ENCODE measurements around the gene CRADD.

- TF ChIP-seq POLR2A (IDR thresholded peaks at IDR 0.05), result no peak
- TF ChIP-seq, protein P1, sequence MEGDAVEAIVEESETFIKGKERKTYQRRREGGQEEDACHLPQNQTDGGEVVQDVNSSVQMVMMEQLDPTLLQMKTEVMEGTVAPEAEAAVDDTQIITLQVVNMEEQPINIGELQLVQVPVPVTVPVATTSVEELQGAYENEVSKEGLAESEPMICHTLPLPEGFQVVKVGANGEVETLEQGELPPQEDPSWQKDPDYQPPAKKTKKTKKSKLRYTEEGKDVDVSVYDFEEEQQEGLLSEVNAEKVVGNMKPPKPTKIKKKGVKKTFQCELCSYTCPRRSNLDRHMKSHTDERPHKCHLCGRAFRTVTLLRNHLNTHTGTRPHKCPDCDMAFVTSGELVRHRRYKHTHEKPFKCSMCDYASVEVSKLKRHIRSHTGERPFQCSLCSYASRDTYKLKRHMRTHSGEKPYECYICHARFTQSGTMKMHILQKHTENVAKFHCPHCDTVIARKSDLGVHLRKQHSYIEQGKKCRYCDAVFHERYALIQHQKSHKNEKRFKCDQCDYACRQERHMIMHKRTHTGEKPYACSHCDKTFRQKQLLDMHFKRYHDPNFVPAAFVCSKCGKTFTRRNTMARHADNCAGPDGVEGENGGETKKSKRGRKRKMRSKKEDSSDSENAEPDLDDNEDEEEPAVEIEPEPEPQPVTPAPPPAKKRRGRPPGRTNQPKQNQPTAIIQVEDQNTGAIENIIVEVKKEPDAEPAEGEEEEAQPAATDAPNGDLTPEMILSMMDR (IDR thresholded peaks at IDR 0.05), result no peak
These were observed 76.8 kb downstream of the CRADD start for GRCh38 chr12:93753838-93754429.
